ENCODE data around the gene ZNF311. TPM values are rescaled to one million over a fixed set of nuclear protein-coding genes. Genes with fewer than 3 reads are reported as not detected.

The ZNF311 gene
- total and polyA plus RNA-seq, 2 of the 13 experiments (the other 11 are each of a cell fraction or from before 2014, with no cell fraction given): not detected

DNA sequence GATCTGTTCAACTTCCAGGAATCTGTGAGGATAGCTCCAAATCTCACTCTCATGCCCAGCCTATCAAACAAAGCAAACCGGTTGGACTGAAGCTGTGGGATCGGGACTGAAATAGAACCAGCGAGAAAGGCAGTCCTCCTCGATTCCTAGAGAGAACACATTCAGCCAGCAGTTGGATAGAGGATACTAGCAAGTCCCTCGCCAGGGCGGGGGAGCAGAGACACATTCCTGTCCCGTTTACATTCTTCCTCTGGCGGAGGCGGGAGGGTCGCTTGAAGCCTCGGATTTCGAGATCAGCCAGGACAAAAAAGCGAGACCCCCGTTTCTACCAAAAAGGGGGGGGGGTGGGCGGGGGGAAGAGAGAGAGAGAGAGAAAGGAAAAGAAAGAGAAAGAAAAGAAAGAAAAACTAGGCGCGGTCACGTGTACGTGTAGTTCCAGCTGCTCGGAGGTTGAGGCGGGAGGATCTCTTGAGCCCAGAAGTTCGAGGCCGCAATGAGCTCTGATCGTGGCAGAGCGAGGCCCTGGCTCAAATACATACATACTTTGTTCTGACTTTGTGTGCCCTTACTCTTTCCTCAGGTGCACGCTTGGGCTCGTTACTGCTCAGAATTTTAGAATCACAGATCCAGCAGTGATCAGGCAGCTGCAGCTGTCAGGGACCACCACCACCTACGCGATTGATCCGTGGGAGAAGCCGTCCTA, 19.5 kb downstream of the ZNF311 start (continued):
- TF ChIP-seq ZNF101 (CRISPR knock-in tag; IDR thresholded peaks at IDR 0.05; ENCODE audit: borderline replicate concordance, low read depth) (no peak), ZNF34 (CRISPR knock-in tag; IDR thresholded peaks at IDR 0.05; ENCODE audit: borderline replicate concordance) (no peak), TCF7 (IDR thresholded peaks at IDR 0.05; ENCODE audit: low read depth) (no peak), FOSL2 (CRISPR knock-in tag; IDR thresholded peaks at IDR 0.05) (peak; percentile 56; the same call in 1 of the 2 replicates), SSRP1 (CRISPR knock-in tag; IDR thresholded peaks at IDR 0.05) (peak; percentile 89), KDM3A (CRISPR knock-in tag; IDR thresholded peaks at IDR 0.05; ENCODE audit: low read depth) (peak; percentile 62; the same call in 1 of the 2 replicates), ZNF558 (CRISPR knock-in tag; IDR thresholded peaks at IDR 0.05; ENCODE audit: borderline replicate concordance) (no peak), ZNF891 (CRISPR knock-in tag; IDR thresholded peaks at IDR 0.05) (peak; percentile 66; the same call in 1 of the 2 replicates), ZNF138 (CRISPR knock-in tag; IDR thresholded peaks at IDR 0.05; ENCODE audit: low read depth) (0 out of 2 replicates have a peak, but pooled peaks have one; percentile 35), RARA (CRISPR knock-in tag; IDR thresholded peaks at IDR 0.05) (peak; percentile 43; the same call in 1 of the 2 replicates), GLI4 (CRISPR knock-in tag; IDR thresholded peaks at IDR 0.05; ENCODE audit: borderline replicate concordance) (no peak), NBN (conservative IDR thresholded peaks at IDR 0.05) (no peak), NKX3-1 (CRISPR knock-in tag; IDR thresholded peaks at IDR 0.05) (no peak), KAT7 (CRISPR knock-in tag; IDR thresholded peaks at IDR 0.05; ENCODE audit: borderline replicate concordance) (peak; percentile 84), ZNF430 (CRISPR knock-in tag; IDR thresholded peaks at IDR 0.05) (0 out of 2 replicates have a peak, but pooled peaks have one; percentile 15)
- TF ChIP-seq, protein P1, sequence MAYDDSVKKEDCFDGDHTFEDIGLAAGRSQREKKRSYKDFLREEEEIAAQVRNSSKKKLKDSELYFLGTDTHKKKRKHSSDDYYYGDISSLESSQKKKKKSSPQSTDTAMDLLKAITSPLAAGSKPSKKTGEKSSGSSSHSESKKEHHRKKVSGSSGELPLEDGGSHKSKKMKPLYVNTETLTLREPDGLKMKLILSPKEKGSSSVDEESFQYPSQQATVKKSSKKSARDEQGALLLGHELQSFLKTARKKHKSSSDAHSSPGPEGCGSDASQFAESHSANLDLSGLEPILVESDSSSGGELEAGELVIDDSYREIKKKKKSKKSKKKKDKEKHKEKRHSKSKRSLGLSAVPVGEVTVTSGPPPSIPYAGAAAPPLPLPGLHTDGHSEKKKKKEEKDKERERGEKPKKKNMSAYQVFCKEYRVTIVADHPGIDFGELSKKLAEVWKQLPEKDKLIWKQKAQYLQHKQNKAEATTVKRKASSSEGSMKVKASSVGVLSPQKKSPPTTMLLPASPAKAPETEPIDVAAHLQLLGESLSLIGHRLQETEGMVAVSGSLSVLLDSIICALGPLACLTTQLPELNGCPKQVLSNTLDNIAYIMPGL (CRISPR knock-in tag; IDR thresholded peaks at IDR 0.05; ENCODE audit: borderline replicate concordance in 1 of 2, low read depth in 1 of 2): peak; percentile 90 to 95
- TF ChIP-seq, protein P2, sequence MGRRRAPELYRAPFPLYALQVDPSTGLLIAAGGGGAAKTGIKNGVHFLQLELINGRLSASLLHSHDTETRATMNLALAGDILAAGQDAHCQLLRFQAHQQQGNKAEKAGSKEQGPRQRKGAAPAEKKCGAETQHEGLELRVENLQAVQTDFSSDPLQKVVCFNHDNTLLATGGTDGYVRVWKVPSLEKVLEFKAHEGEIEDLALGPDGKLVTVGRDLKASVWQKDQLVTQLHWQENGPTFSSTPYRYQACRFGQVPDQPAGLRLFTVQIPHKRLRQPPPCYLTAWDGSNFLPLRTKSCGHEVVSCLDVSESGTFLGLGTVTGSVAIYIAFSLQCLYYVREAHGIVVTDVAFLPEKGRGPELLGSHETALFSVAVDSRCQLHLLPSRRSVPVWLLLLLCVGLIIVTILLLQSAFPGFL (CRISPR knock-in tag; IDR thresholded peaks at IDR 0.05): no peak
- TF ChIP-seq, protein P3, sequence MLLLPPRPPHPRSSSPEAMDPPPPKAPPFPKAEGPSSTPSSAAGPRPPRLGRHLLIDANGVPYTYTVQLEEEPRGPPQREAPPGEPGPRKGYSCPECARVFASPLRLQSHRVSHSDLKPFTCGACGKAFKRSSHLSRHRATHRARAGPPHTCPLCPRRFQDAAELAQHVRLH (CRISPR knock-in tag; IDR thresholded peaks at IDR 0.05; ENCODE audit: borderline replicate concordance, low read depth): peak; percentile 94; the same call in 1 of the 2 replicates
- TF ChIP-seq, protein P4, sequence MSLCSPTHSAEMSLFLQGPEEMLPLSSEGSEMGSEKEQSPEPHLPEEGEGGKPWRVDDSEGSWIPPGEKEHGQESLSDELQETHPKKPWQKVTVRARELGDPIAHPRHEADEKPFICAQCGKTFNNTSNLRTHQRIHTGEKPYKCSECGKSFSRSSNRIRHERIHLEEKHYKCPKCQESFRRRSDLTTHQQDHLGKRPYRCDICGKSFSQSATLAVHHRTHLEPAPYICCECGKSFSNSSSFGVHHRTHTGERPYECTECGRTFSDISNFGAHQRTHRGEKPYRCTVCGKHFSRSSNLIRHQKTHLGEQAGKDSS (CRISPR knock-in tag; IDR thresholded peaks at IDR 0.05; ENCODE audit: borderline replicate concordance, low read depth): peak; percentile 46; the same call in 1 of the 2 replicates
- TF ChIP-seq, protein P5, sequence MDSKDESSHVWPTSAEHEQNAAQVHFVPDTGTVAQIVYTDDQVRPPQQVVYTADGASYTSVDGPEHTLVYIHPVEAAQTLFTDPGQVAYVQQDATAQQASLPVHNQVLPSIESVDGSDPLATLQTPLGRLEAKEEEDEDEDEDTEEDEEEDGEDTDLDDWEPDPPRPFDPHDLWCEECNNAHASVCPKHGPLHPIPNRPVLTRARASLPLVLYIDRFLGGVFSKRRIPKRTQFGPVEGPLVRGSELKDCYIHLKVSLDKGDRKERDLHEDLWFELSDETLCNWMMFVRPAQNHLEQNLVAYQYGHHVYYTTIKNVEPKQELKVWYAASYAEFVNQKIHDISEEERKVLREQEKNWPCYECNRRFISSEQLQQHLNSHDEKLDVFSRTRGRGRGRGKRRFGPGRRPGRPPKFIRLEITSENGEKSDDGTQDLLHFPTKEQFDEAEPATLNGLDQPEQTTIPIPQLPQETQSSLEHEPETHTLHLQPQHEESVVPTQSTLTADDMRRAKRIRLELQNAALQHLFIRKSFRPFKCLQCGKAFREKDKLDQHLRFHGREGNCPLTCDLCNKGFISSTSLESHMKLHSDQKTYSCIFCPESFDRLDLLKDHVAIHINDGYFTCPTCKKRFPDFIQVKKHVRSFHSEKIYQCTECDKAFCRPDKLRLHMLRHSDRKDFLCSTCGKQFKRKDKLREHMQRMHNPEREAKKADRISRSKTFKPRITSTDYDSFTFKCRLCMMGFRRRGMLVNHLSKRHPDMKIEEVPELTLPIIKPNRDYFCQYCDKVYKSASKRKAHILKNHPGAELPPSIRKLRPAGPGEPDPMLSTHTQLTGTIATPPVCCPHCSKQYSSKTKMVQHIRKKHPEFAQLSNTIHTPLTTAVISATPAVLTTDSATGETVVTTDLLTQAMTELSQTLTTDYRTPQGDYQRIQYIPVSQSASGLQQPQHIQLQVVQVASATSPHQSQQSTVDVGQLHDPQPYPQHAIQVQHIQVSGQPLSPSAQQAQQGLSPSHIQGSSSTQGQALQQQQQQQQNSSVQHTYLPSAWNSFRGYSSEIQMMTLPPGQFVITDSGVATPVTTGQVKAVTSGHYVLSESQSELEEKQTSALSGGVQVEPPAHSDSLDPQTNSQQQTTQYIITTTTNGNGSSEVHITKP (CRISPR knock-in tag; IDR thresholded peaks at IDR 0.05; ENCODE audit: low read depth): peak; percentile 90
